GM12878 (cell line): Measurements from ENCODE around the gene PTGR3. TPM values are rescaled to one million over a fixed set of nuclear protein-coding genes. Genes with fewer than 3 reads are reported as not detected.

ENCODE experiments used
- ATAC-seq: fragments of 200-7000 bp; cut with Tn5 transposase; 3 replicates; pipeline ENCODE4 v1.9.1; 2020; ENCODE audit warnings: mild to moderate bottlenecking, moderate library complexity
- BruUV-seq: library from RNA; stranded (reverse); fragments of 400-500 nt; replicated peaks from 2 replicates; lab custom pipeline; 2021; lab: Mats Ljungman, UMichigan
- CTCF ChIA-PET: fragments of 300-600 bp; sonication (Branson Sonifier 250); formaldehyde crosslinking; extraction: SDS; loops from one replicate; lab custom pipeline; 2021; ENCODE audit warnings: inconsistent platforms; lab: Yijun Ruan, JAX
- POLR2A ChIA-PET: fragments of 350-600 bp; formaldehyde crosslinking; extraction: SDS; loops from one replicate; lab custom pipeline; 2021; ENCODE audit warnings: inconsistent platforms; lab: Charles Lee
- RAD21 ChIA-PET: fragments of 300-600 bp; sonication (Branson Sonifier 250); formaldehyde crosslinking; loops from one replicate; lab custom pipeline; 2023; ENCODE audit warnings: antibody characterized with exemption; ENCODE audit not compliant: unreplicated experiment; lab: Charles Lee
- SMC1A ChIA-PET: fragments of 300-600 bp; sonication (Branson Sonifier 250); formaldehyde crosslinking; loops from one replicate; lab custom pipeline; 2023; ENCODE audit not compliant: unreplicated experiment, uncharacterized antibody; lab: Charles Lee
- DNase-seq: peaks from one replicate; pipeline ENCODE4 v3.0.0-alpha.2; 2011; ENCODE audit warnings: low read depth, low spot score
- FAIRE-seq: peaks from 3 replicates; lab custom pipeline; 2011; peaks lifted over from hg19 to GRCh38; lab: Jason Lieb, UNC
- H2AFZ ChIP-seq: 2 replicates; pipeline ENCODE4 v1.6.0; 2011; ENCODE audit warnings: low read depth, low read length, control low read depth; ENCODE audit not compliant: control insufficient read depth
- H3K27ac ChIP-seq: 2 replicates; pipeline ENCODE4 v1.5.1; 2011; ENCODE audit warnings: control low read depth; ENCODE audit not compliant: control insufficient read depth, insufficient read depth
- H3K27me3 ChIP-seq, 2 experiments: replicated peaks in 1 of 2; 2 replicates each; pipeline versions ENCODE4 v1.6.0 to v1.6.1; 2011; ENCODE audit warnings: low read length in 1 of 2; ENCODE audit not compliant: control insufficient read depth in 2 of 2, insufficient read depth in 2 of 2
- H3K36me3 ChIP-seq, 2 experiments: 2 replicates each; pipeline ENCODE4 v1.5.1; 2011; ENCODE audit warnings: low read length in 1 of 2; ENCODE audit not compliant: control insufficient read depth in 2 of 2, insufficient read depth in 2 of 2
- H3K4me1 ChIP-seq: 2 replicates; pipeline ENCODE4 v1.6.1; 2011; ENCODE audit warnings: mild to moderate bottlenecking, low read length, moderate library complexity, mixed read lengths; ENCODE audit not compliant: control insufficient read depth, insufficient read depth
- H3K4me2 ChIP-seq: 2 replicates; pipeline ENCODE4 v1.6.0; 2011; ENCODE audit warnings: control low read depth; ENCODE audit not compliant: control insufficient read depth, insufficient read depth
- H3K4me3 ChIP-seq: fragments of 200-600 bp; sonication (generic); 2 replicates; pipeline ENCODE4 v1.5.1; 2016
- H3K79me2 ChIP-seq: 2 replicates; pipeline ENCODE4 v1.6.0; 2011; ENCODE audit warnings: low read length; ENCODE audit not compliant: control insufficient read depth, insufficient read depth
- H3K9ac ChIP-seq: 2 replicates; pipeline ENCODE4 v1.8.0; 2011; ENCODE audit warnings: low read length, control low read depth, mixed read lengths; ENCODE audit not compliant: control insufficient read depth, insufficient read depth
- H3K9me3 ChIP-seq: replicated peaks from 3 replicates; pipeline ENCODE4 v1.5.1; 2011; ENCODE audit warnings: mild to moderate bottlenecking, low read length; ENCODE audit not compliant: control insufficient read depth, insufficient read depth
- H4K20me1 ChIP-seq: 2 replicates; pipeline ENCODE4 v1.6.0; 2011; ENCODE audit not compliant: control insufficient read depth, insufficient read depth
- BCL11A ChIP-seq: IDR thresholded peaks from 2 replicates; pipeline ENCODE4 v1.6.1; 2011; ENCODE audit warnings: low read depth, low read length
- BRCA1 ChIP-seq: IDR thresholded peaks from 2 replicates; pipeline ENCODE4 v1.6.1; 2011; ENCODE audit warnings: low read depth, low read length, improper control_type of control experiment
- EP300 ChIP-seq, 2 experiments: fragments of 150-350 bp in 1 of 2; IDR thresholded peaks; 2 replicates each; pipeline ENCODE4 v1.6.1; 2011 to 2012; ENCODE audit warnings: low read depth in 2 of 2, low read length in 2 of 2, borderline replicate concordance in 1 of 2, improper control_type of control experiment in 1 of 2, inconsistent platforms in 1 of 2; ENCODE audit not compliant: control insufficient read depth in 1 of 2
- ETV6 ChIP-seq, 2 experiments: fragments of 450-650 bp in 1 of 2; IDR thresholded peaks in 1 of 2; conservative IDR thresholded peaks in 1 of 2; 2 replicates each; pipeline ENCODE4 v1.6.1; 2014; ENCODE audit warnings: antibody characterized with exemption in 1 of 2, borderline replicate concordance in 1 of 2, low read depth in 1 of 2, mild to moderate bottlenecking in 1 of 2, moderate library complexity in 1 of 2
- JUND ChIP-seq: IDR thresholded peaks from 2 replicates; pipeline ENCODE4 v1.6.1; 2012; ENCODE audit warnings: low read depth, mild to moderate bottlenecking, low read length, improper control_type of control experiment, moderate library complexity
- LARP7 ChIP-seq: fragments of 450-650 bp; IDR thresholded peaks from 2 replicates; pipeline ENCODE4 v1.6.1; 2017; ENCODE audit warnings: mild to moderate bottlenecking
- RFX5 ChIP-seq: IDR thresholded peaks from 2 replicates; pipeline ENCODE4 v1.6.1; 2011; ENCODE audit warnings: low read depth, low read length, improper control_type of control experiment
- SIX5 ChIP-seq: IDR thresholded peaks from 2 replicates; pipeline ENCODE4 v1.6.1; 2011; ENCODE audit warnings: mild to moderate bottlenecking, low read depth, low read length, moderate library complexity; ENCODE audit not compliant: severe bottlenecking
- TAF1 ChIP-seq: IDR thresholded peaks from 2 replicates; pipeline ENCODE4 v1.6.1; 2011; ENCODE audit warnings: mild to moderate bottlenecking, low read depth, low read length, borderline replicate concordance
- TCF7 ChIP-seq: IDR thresholded peaks from 2 replicates; pipeline ENCODE4 v1.6.1; 2014; ENCODE audit warnings: antibody characterized with exemption, borderline replicate concordance
- WRNIP1 ChIP-seq: IDR thresholded peaks from 2 replicates; pipeline ENCODE4 v1.6.1; 2011; ENCODE audit warnings: low read depth, low read length, improper control_type of control experiment, borderline replicate concordance
- ZNF24 ChIP-seq: fragments of 450-650 bp; IDR thresholded peaks from 2 replicates; pipeline ENCODE4 v1.6.1; 2017; ENCODE audit warnings: antibody characterized with exemption, mild to moderate bottlenecking
- WGBS: methylation state at CpG from one replicate; pipeline ENCODE4 v1.1.6; 2016; ENCODE audit warnings: low lambda C conversion rate; ENCODE audit not compliant: insufficient replicate concordance, insufficient coverage; ENCODE audit errors: missing lambda C conversion rate; 5-methylcytosine and 5-hydroxymethylcytosine counted together
- in situ Hi-C: fragments of 300-500 bp; cut with MboI; formaldehyde crosslinking; loops from 9 replicates; pipeline ENCODE4 v1.14.3; 2018; ENCODE audit warnings: mixed read lengths
- intact Hi-C: fragments of 100-400 bp; cut with micrococcal nuclease; formaldehyde crosslinking; loops from one replicate; pipeline ENCODE4 v1.14.2; 2022; ENCODE audit not compliant: unreplicated experiment
- polyA plus RNA-seq, 11 experiments: library from polyadenylated mRNA; depleted of rRNA in 4 of 11; unstranded in 6 of 11; stranded (reverse) in 5 of 11; fragments of >200 nt; fragmentation: Nextera tagmentation in 4 of 11; fragmentation: Illumina TruSeq in 1 of 11; extraction: Ambion mirVana in 4 of 11; extraction: Trizol in 1 of 11; gene quantifications; 1 replicate in 1 of 11; 2 replicates in 10 of 11; pipeline versions ENCODE4 v1.2.1 to v1.2.3, GENCODE V29; 2011 to 2016; ENCODE audit warnings: inconsistent platforms in 2 of 11, missing spikeins in 2 of 11, low read depth in 1 of 11
- total RNA-seq, 4 experiments: library from RNA; depleted of rRNA in 3 of 4; stranded (reverse); fragments of >200 nt in 3 of 4; fragmentation: Illumina TruSeq in 1 of 4; extraction: Trizol in 1 of 4; gene quantifications; 2 replicates each; pipeline versions ENCODE4 v1.2.1 to v1.2.3, GENCODE V29; 2013 to 2021

PTGR3 gene
- total and polyA plus RNA-seq, 10 of the 15 experiments (the other 5 are each of a cell fraction or from before 2014, with no cell fraction given), result 6.2 to 69.8 (median 21.9) TPM

DNA sequence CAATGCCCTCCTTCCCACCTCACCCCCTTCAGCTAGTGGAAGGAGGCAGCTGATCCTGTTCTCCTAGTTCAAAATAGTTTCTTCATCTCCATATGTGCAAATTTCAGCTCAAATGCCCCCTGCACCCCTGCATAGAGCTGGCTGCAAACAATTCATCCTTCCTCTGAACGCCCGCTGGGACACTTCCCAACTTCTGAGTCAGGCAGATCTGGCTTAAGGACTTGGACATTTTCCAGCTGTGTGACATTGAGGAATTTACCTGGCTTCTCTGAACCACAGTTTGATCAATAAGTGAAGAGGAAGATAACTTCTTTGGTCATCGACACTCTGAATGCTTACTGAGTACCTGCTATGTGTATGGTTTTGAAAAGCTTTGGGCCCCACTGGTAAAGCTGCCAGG, 23.5 kb downstream of the PTGR3 start:
- in situ Hi-C loops, result no loop called here
- BruUV-seq, result no TSS peak
- ChIA-PET RAD21 (no interaction called here), POLR2A (no interaction called here), SMC1A (no interaction called here), CTCF (no interaction called here)
- FAIRE-seq (no peak), DNase-seq (no peak), ATAC-seq (no peak)
- Histone ChIP-seq H3K4me1 (no peaks in the 10 kb centered on the region), H4K20me1 (no peaks in the 10 kb centered on the region), H3K79me2 (no peaks in the 10 kb centered on the region), H2AFZ (no peak overlapping the region), H3K27me3 (no peaks in the 10 kb centered on the region), H3K4me2 (no peak overlapping the region), H3K36me3 (no peaks in the 10 kb centered on the region), H3K4me3 (no peak overlapping the region), H3K9ac (no peak overlapping the region), H3K9me3 (no peaks in the 10 kb centered on the region; the same call in 2 of the 3 replicates), H3K27ac (no peak overlapping the region)
- 79% methylated on average over 3 of the region's 3 CpGs for WGBS
- intact Hi-C loops, result no loop called here
- TF ChIP-seq BRCA1 (no peak), BCL11A (no peak), ETV6 (conservative IDR thresholded peaks at IDR 0.05 in 1 of 2, IDR thresholded peaks at IDR 0.05 in 1 of 2; ENCODE audit: borderline replicate concordance in 1 of 2, low read depth in 1 of 2) (no peak), LARP7 (no peak), JUND (no peak), RFX5 (no peak), WRNIP1 (no peak), ZNF24 (no peak), TCF7 (no peak), SIX5 (no peak), TAF1 (no peak), EP300 (IDR thresholded peaks at IDR 0.05; ENCODE audit: borderline replicate concordance in 1 of 2, control insufficient read depth in 1 of 2, low read depth in 2 of 2, low read length in 2 of 2) (no peak)
